Smooth muscle cell of bladder (primary cell): ENCODE data around the gene ID4. TPM values are rescaled to one million over a fixed set of nuclear protein-coding genes. Genes with fewer than 3 reads are reported as not detected.

Experiments used
- total RNA-seq: library from RNA; depleted of rRNA; stranded (reverse); fragments of >200 nt; gene quantifications from 2 replicates; pipeline ENCODE4 v1.2.3, GENCODE V29; 2014

Gene ID4
- 8.0 and 10.2 TPM in 2 replicates for total RNA-seq

DNA sequence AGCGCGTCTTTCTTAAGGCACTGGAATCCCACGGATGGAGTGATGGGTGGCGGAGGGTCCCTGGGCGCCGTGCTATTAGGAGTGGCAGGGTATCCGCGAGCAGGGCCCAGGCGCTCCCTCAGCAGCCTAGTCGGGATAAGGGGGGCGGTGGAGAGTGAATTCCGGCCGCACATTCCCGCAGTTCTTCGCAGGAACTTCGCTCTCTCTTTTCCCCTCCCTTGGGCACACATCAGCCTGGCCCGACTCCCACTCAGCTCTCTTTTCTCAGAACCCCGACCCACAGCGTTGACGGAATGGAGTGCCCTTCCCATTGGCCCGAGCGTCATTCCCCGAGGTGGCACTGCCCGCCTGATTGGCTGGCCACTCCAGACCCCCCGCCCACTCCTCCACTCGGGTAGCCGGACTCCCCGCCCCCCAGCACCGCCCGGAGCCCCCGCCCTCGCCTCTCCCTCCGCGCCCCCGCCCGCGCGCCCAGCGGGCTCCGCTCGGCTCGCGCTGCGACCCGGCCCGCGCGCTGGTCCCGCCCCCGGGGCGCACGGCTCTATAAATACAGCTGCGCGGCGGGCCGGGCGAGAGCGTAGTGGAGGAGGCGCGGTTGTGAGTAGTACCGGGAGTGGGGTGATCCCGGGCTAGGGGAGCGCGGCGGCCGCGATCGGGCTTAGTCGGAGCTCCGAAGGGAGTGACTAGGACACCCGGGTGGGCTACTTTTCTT is at the start of gene ID4:
Gene ID4 (plus strand): TSS at position 572 of the 712 bp plus-strand sequence. CDS start 385 bp downstream, outside the sequence.

